ENCODE results near the gene NDUFA12. TPM values are rescaled to one million over a fixed set of nuclear protein-coding genes. Genes with fewer than 3 reads are reported as not detected.

Gene NDUFA12
- total and polyA plus RNA-seq, 9 of the 15 experiments (the other 6 are each of a cell fraction or from before 2014, with no cell fraction given) = 115 to 986 (median 283) TPM

DNA sequence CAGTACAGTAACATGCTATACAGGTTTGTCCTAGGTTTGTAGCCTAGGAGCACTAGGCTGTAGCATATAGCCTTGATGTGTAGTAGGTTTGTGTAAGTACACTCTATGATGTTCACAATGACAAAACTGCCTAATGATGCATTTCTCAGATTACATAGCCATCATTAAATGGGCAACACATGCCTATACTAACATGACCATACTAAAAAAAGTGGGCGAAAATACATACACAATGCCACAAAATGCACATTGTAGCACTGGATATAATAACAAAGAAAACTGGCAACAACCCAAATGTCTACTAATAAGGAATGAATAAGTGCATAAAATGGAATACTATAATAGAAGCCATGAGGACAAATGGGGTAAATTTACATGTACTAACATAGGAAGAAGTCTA is 31.3 kb upstream of the NDUFA12 start (continued):
- TF ChIP-seq PATZ1 (CRISPR knock-in tag; IDR thresholded peaks at IDR 0.05; ENCODE audit: borderline replicate concordance) (no peak), USF1 (CRISPR knock-in tag; IDR thresholded peaks at IDR 0.05) (no peak), ZNF586 (CRISPR knock-in tag; conservative IDR thresholded peaks at IDR 0.05) (no peak), IFI16 (CRISPR knock-in tag; IDR thresholded peaks at IDR 0.05) (no peak)

- no TSS peak for BruUV-seq (replicated peaks)
- H4K20me1 ChIP-seq (replicated peaks; ENCODE audit: control insufficient read depth, insufficient read depth, low read length) = no peaks in the 10 kb centered on the region
- H3K4me2 ChIP-seq (ENCODE audit: insufficient read depth, low read length) = no peak overlapping the region
- no peak overlapping the region for H2AFZ ChIP-seq (ENCODE audit: low read depth, low read length)
- in situ Hi-C loops (cut with MboI) (no loop called here), intact Hi-C loops (cut with micrococcal nuclease) (no loop called here)
- peaks cover 8% of the 10 kb centered on the region; the same call in 1 of the 3 replicates for H3K36me3 ChIP-seq (ENCODE audit: control insufficient read depth, insufficient read depth, low read length)
- H3K27ac ChIP-seq (ENCODE audit: extremely low read depth, low read depth, low read length) = no peak overlapping the region
- POLR2A ChIA-PET = no interaction called here
- CTCF ChIA-PET (ENCODE audit: low intra/inter-chr PET ratio) = no interaction called here
- FAIRE-seq = no peak
- no peaks in the 10 kb centered on the region for H3K9me1 ChIP-seq (ENCODE audit: control insufficient read depth, insufficient read depth, low read length)
- no peak for DNase-seq (ENCODE audit: extremely low read depth in 1 of 4, low spot score in 3 of 4)
- ATAC-seq = peak; percentile 64
- no peaks in the 10 kb centered on the region for H3K9me3 ChIP-seq (replicated peaks; ENCODE audit: control insufficient read depth, insufficient read depth, low read depth, low read length)
- no peak overlapping the region for H3K9ac ChIP-seq (ENCODE audit: insufficient read depth in 1 of 2, low read depth in 2 of 2, low read length in 2 of 2)
- no peak for TF ChIP-seq SAP30 (IDR thresholded peaks at IDR 0.05; ENCODE audit: borderline replicate concordance, insufficient read depth, low read depth, low read length, poor library complexity, severe bottlenecking)
- 0 out of 2 replicates have a peak, but pooled peaks have one; percentile 23 for TF ChIP-seq ZNF384 (IDR thresholded peaks at IDR 0.05; ENCODE audit: low read depth, low read length)
- no peak for TF ChIP-seq SAFB (IDR thresholded peaks at IDR 0.05; ENCODE audit: borderline replicate concordance, low read depth, low read length)
- no peaks in the 10 kb centered on the region for H3K79me2 ChIP-seq (ENCODE audit: control insufficient read depth, insufficient read depth, low read length)
- H3K27me3 ChIP-seq (ENCODE audit: control insufficient read depth in 2 of 2, insufficient read depth in 2 of 2, low read length in 2 of 2) = no peaks in the 10 kb centered on the region
- H3K4me3 ChIP-seq = no peak overlapping the region
- no peaks in the 10 kb centered on the region for H3K4me1 ChIP-seq (replicated peaks in 1 of 2; ENCODE audit: control insufficient read depth in 2 of 2, insufficient read depth in 2 of 2, low read length in 2 of 2)
- WGBS (ENCODE audit: insufficient coverage, low coverage, missing lambda C conversion rate) = 82% methylated on average over 1 of the region's 2 CpGs
Measured at GRCh38 chr12:95022477-95022876, 19.0 kb upstream of the NDUFA12 start.
